ENCODE measurements around the gene PTPRN2.
"Not testable (repeated sequence)": the region's sequence is repeated elsewhere in the genome, so short reads cannot be mapped to it uniquely, and the experiment has no call there.

PTPRN2 gene

GRCh38 chr7:158241919-158242318 lies 345.7 kb downstream of the PTPRN2 start:
- DNase-seq, result no peak

- DNase-seq, result no peak
These were observed 346.8 kb downstream of the PTPRN2 start for GRCh38 chr7:158240801-158241200.

GRCh38 chr7:158239290-158239981 lies 348.2 kb downstream of the PTPRN2 start:
- DNase-seq, result no peak

- DNase-seq, result no peak
These were observed 348.9 kb downstream of the PTPRN2 start for GRCh38 chr7:158238616-158239289.

GRCh38 chr7:158237672-158238335 lies 349.8 kb downstream of the PTPRN2 start:
- DNase-seq, result no peak

- DNase-seq, result no peak
These were observed 351.2 kb downstream of the PTPRN2 start for GRCh38 chr7:158236400-158236799.

GRCh38 chr7:158235862-158236261 lies 351.8 kb downstream of the PTPRN2 start:
- no peak for DNase-seq

- DNase-seq, result no peak
These were observed 357.7 kb downstream of the PTPRN2 start for GRCh38 chr7:158229945-158230344.

- DNase-seq, result peak; percentile 6
These were observed 358.6 kb downstream of the PTPRN2 start for GRCh38 chr7:158228986-158229385.

GRCh38 chr7:158228131-158228530 lies 359.5 kb downstream of the PTPRN2 start:
- DNase-seq, result no peak

GRCh38 chr7:158227258-158227984 lies 360.2 kb downstream of the PTPRN2 start:
- no peak for DNase-seq

- DNase-seq, result no peak
These were observed 371.4 kb downstream of the PTPRN2 start for GRCh38 chr7:158216198-158216597.

GRCh38 chr7:158209435-158209834 lies 378.2 kb downstream of the PTPRN2 start:
- no peak for DNase-seq

GRCh38 chr7:158206341-158206740 lies 381.3 kb downstream of the PTPRN2 start:
- no peak for DNase-seq

- DNase-seq, result no peak
These were observed 383.2 kb downstream of the PTPRN2 start for GRCh38 chr7:158204453-158204852.

- DNase-seq, result not testable (repeated sequence)
These were observed 383.7 kb downstream of the PTPRN2 start for GRCh38 chr7:158203948-158204347.

- no peak for DNase-seq
These were observed 393.2 kb downstream of the PTPRN2 start for GRCh38 chr7:158194365-158194900.

GRCh38 chr7:158193446-158193845 lies 394.2 kb downstream of the PTPRN2 start:
- no peak for DNase-seq

- no peak for DNase-seq
These were observed 394.7 kb downstream of the PTPRN2 start for GRCh38 chr7:158192956-158193355.

GRCh38 chr7:158192184-158192835 lies 395.3 kb downstream of the PTPRN2 start:
- no peak for DNase-seq

GRCh38 chr7:158191671-158192070 lies 396.0 kb downstream of the PTPRN2 start:
- DNase-seq, result no peak

GRCh38 chr7:158190756-158191155 lies 396.9 kb downstream of the PTPRN2 start:
- DNase-seq, result no peak

GRCh38 chr7:158188676-158189075 lies 398.9 kb downstream of the PTPRN2 start:
- no peak for DNase-seq
